OCI-LY1 (cell line): ENCODE measurements around the gene C5orf46.

Experiments
- H2AFZ ChIP-seq: fragments of 200-600 bp; sonication (generic), shearing (Covaris generic); 2 replicates; pipeline ENCODE4 v1.6.0; 2014; ENCODE audit warnings: antibody characterized with exemption, mild to moderate bottlenecking, low read length
- H3F3A ChIP-seq: fragments of 200-600 bp; sonication (generic), shearing (Covaris generic); 2 replicates; pipeline ENCODE4 v1.6.0; 2014; ENCODE audit warnings: mild to moderate bottlenecking, antibody characterized with exemption, low read length, moderate library complexity; ENCODE audit not compliant: insufficient read depth
- H3K27ac ChIP-seq: fragments of 200-600 bp; sonication (generic); 2 replicates; pipeline ENCODE4 v1.5.1; 2014; ENCODE audit warnings: low read length, mixed run types, mild to moderate bottlenecking, low read depth; ENCODE audit not compliant: poor library complexity, severe bottlenecking
- H3K27me3 ChIP-seq: fragments of 200-600 bp; sonication (generic); 2 replicates; pipeline ENCODE4 v1.6.0; 2014; ENCODE audit warnings: antibody characterized with exemption, mild to moderate bottlenecking, low read length, moderate library complexity; ENCODE audit not compliant: insufficient read depth
- H3K36me3 ChIP-seq: fragments of 200-600 bp; sonication (generic); 2 replicates; pipeline ENCODE4 v1.6.1; 2014; ENCODE audit warnings: mild to moderate bottlenecking, antibody characterized with exemption, low read length, moderate library complexity, mixed read lengths; ENCODE audit not compliant: insufficient read depth
- H3K4me1 ChIP-seq: fragments of 200-600 bp; sonication (generic); 2 replicates; pipeline ENCODE4 v1.5.1; 2014; ENCODE audit warnings: mild to moderate bottlenecking, low read length, moderate library complexity; ENCODE audit not compliant: insufficient read depth, severe bottlenecking
- H3K4me2 ChIP-seq: fragments of 200-600 bp; sonication (generic), shearing (Covaris generic); 2 replicates; pipeline ENCODE4 v1.6.1; 2014; ENCODE audit warnings: low read length
- H3K4me3 ChIP-seq: fragments of 200-600 bp; sonication (generic); 2 replicates; pipeline ENCODE4 v1.5.1; 2014; ENCODE audit warnings: low read length, low read depth, mild to moderate bottlenecking, mixed read lengths; ENCODE audit not compliant: poor library complexity, severe bottlenecking
- H3K79me2 ChIP-seq: fragments of 200-600 bp; shearing (Covaris generic); 2 replicates; pipeline ENCODE4 v1.6.1; 2016; ENCODE audit warnings: mixed run types, low read length, mixed read lengths; ENCODE audit not compliant: insufficient read depth
- H3K9ac ChIP-seq: fragments of 200-600 bp; sonication (generic), shearing (Covaris generic); 2 replicates; pipeline ENCODE4 v1.6.1; 2014; ENCODE audit warnings: mild to moderate bottlenecking, low read length, mixed read lengths
- H3K9me2 ChIP-seq: fragments of 200-600 bp; sonication (generic), shearing (Covaris generic); 2 replicates; pipeline ENCODE4 v1.6.1; 2014; ENCODE audit warnings: low read depth, mild to moderate bottlenecking, low read length, mixed read lengths
- H3K9me3 ChIP-seq: fragments of 200-600 bp; shearing (Covaris generic); 2 replicates; pipeline ENCODE4 v1.6.1; 2014; ENCODE audit warnings: low read length, mixed read lengths
- H4K20me1 ChIP-seq: fragments of 200-600 bp; sonication (generic), shearing (Covaris generic); 2 replicates; pipeline ENCODE4 v1.6.0; 2016; ENCODE audit warnings: mild to moderate bottlenecking, low read length; ENCODE audit not compliant: insufficient read depth
- EZH2 ChIP-seq: fragments of 200-600 bp; sonication (generic), shearing (Covaris generic); IDR thresholded peaks from 2 replicates; pipeline ENCODE4 v1.8.0; 2017; ENCODE audit warnings: borderline replicate concordance, mixed run types, mild to moderate bottlenecking, antibody characterized with exemption, low read length, moderate library complexity, mixed read lengths
- TF ChIP-seq, protein P1 (sequence below): fragments of 200-600 bp; sonication (generic), shearing (Covaris generic); IDR thresholded peaks from 2 replicates; pipeline ENCODE4 v1.5.1; 2017; ENCODE audit warnings: mild to moderate bottlenecking, antibody characterized with exemption, low read length, moderate library complexity, mixed read lengths

C5orf46 gene

DNA sequence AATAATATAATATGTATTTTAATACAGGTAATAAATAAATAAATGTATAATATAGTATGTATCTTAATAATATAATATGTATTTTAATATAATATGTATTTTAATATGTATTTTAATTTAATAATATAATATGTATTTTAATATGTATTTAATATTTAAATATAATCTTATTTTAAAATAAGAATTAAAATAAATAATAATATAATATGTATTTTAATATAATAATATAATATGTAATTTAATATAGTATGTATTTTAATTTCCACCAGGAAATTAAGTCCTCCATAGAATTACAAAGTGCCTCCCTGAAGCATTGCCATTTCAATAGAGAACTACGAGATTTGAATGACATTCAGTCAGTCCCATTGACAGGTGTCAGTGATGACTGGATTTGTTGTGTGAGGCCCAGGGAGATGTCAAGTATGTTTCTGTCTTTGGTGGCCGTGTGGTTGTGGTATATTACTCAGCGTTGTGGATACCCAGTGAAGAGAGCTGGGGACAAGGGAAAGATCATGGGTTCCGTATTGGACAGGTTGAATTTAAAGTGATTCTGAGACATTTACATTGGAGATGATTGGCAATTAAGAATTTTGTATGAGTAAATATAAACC is 14.2 kb upstream of the C5orf46 start:
- H3K36me3 ChIP-seq, result no peaks in the 10 kb centered on the region
- H3K27ac ChIP-seq, result no peak overlapping the region
- H2AFZ ChIP-seq, result no peak overlapping the region
- no peaks in the 10 kb centered on the region for H3K79me2 ChIP-seq
- TF ChIP-seq, protein P1, sequence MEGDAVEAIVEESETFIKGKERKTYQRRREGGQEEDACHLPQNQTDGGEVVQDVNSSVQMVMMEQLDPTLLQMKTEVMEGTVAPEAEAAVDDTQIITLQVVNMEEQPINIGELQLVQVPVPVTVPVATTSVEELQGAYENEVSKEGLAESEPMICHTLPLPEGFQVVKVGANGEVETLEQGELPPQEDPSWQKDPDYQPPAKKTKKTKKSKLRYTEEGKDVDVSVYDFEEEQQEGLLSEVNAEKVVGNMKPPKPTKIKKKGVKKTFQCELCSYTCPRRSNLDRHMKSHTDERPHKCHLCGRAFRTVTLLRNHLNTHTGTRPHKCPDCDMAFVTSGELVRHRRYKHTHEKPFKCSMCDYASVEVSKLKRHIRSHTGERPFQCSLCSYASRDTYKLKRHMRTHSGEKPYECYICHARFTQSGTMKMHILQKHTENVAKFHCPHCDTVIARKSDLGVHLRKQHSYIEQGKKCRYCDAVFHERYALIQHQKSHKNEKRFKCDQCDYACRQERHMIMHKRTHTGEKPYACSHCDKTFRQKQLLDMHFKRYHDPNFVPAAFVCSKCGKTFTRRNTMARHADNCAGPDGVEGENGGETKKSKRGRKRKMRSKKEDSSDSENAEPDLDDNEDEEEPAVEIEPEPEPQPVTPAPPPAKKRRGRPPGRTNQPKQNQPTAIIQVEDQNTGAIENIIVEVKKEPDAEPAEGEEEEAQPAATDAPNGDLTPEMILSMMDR, result no peak
- no peak for TF ChIP-seq EZH2
- no peak overlapping the region for H3K9ac ChIP-seq
- no peaks in the 10 kb centered on the region for H3F3A ChIP-seq
- H3K9me3 ChIP-seq, result no peaks in the 10 kb centered on the region
- no peak overlapping the region for H3K4me3 ChIP-seq
- H3K4me1 ChIP-seq, result no peaks in the 10 kb centered on the region
- H3K27me3 ChIP-seq, result no peaks in the 10 kb centered on the region
- H3K4me2 ChIP-seq, result no peak overlapping the region
- no peaks in the 10 kb centered on the region for H3K9me2 ChIP-seq
- no peaks in the 10 kb centered on the region for H4K20me1 ChIP-seq

- H3K79me2 ChIP-seq, result no peaks in the 10 kb centered on the region
- H2AFZ ChIP-seq, result no peak overlapping the region
- H3K9me3 ChIP-seq, result no peaks in the 10 kb centered on the region
- no peak overlapping the region for H3K4me3 ChIP-seq
- no peak overlapping the region for H3K9ac ChIP-seq
- no peaks in the 10 kb centered on the region for H3K36me3 ChIP-seq
- no peaks in the 10 kb centered on the region for H4K20me1 ChIP-seq
- H3K27ac ChIP-seq, result no peak overlapping the region
- no peaks in the 10 kb centered on the region for H3F3A ChIP-seq
- no peak overlapping the region for H3K4me2 ChIP-seq
- no peaks in the 10 kb centered on the region for H3K9me2 ChIP-seq
- TF ChIP-seq EZH2, result no peak
- TF ChIP-seq, protein P1, result no peak
- H3K4me1 ChIP-seq, result no peaks in the 10 kb centered on the region
- H3K27me3 ChIP-seq, result no peaks in the 10 kb centered on the region
These were observed 12.6 kb upstream of the C5orf46 start for GRCh38 chr5:147918899-147919298.

DNA sequence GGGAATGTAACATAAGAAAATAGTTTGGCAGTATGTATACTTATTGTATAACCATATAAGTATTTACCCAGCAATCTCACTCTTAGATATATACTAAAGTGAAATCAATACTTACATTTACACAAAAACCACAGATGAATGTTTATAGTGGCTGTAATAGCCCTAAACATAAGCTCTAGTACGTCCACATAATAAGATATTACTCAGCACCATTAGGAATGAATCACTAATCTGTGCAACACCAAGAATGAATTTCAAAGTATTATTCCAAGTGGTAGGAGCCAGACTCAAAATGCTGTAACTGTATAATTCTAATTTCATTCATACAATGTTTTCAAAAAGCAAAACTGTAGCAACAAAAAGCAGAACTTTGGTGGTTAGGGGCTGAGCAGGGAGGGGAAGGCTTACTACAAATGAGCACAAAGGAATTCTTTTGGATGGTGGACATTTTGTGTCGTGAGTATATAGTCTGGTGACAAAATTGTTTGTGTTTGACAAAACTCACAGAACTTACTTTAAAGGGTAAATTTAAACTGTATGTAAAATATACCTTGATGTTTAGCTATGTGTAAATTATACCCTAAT is 11.9 kb upstream of the C5orf46 start:
- Histone ChIP-seq H3K79me2 (no peaks in the 10 kb centered on the region), H3K9me2 (no peaks in the 10 kb centered on the region), H2AFZ (no peak overlapping the region), H3K27ac (no peak overlapping the region), H3K27me3 (no peaks in the 10 kb centered on the region), H3K4me3 (no peak overlapping the region), H3K9ac (no peak overlapping the region), H3F3A (no peaks in the 10 kb centered on the region), H3K9me3 (no peaks in the 10 kb centered on the region), H3K36me3 (no peaks in the 10 kb centered on the region), H3K4me2 (no peak overlapping the region), H4K20me1 (no peaks in the 10 kb centered on the region), H3K4me1 (no peaks in the 10 kb centered on the region)
- no peak for TF ChIP-seq EZH2
- TF ChIP-seq, protein P1, result no peak
